Measurements from ENCODE around the gene POU2F1. TPM values are rescaled to one million over a fixed set of nuclear protein-coding genes. Genes with fewer than 3 reads are reported as not detected.

The POU2F1 gene
- total RNA-seq, 4 donors from 2014 or later, result 21.0 to 33.7 (median 21.8) TPM

DNA sequence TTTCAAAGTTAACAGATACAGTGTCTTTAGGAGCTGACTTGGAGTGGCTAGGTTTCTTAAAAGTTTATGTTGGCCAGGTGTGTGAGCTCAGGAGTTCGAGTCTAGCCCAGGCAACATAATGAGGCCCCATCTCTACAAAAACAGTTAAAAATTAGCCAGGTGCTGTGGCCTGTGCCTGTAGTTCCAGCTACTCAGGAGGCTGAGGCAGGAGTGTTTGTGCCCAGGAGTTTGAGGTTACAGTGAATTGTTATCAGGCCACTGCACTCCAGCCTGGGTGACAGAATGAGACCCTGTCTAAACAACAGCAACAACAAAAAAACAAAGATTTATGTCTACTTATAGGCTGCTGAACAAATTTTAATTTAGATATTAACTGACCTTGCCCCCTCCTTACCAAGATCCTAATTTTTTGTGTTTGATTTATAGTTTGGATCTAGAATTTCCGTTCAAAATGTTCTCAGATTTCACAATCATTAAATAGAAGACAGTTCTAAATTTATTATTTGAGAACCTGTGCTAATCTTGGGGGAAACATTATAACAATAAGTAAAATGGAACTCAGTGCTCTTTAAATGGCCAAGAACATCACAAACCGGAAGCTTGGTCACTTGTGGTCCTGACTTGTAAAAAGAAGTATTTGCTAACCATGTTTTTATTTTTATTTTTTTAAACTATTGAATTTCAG lies 67.8 kb downstream of the POU2F1 start:
- Histone ChIP-seq H3K4me1 (peaks cover 0 to 29% (median 5%) of the 10 kb centered on the region in 4 donors), H3K27ac (no peak overlapping the region), H3K36me3 (no peaks in the 10 kb centered on the region), H3K27me3 (no peaks in the 10 kb centered on the region), H3K4me3 (no peak overlapping the region), H3K9me3 (no peaks in the 10 kb centered on the region)
- TF ChIP-seq POLR2A (IDR thresholded peaks at IDR 0.05), result no peak
- TF ChIP-seq, protein P1, sequence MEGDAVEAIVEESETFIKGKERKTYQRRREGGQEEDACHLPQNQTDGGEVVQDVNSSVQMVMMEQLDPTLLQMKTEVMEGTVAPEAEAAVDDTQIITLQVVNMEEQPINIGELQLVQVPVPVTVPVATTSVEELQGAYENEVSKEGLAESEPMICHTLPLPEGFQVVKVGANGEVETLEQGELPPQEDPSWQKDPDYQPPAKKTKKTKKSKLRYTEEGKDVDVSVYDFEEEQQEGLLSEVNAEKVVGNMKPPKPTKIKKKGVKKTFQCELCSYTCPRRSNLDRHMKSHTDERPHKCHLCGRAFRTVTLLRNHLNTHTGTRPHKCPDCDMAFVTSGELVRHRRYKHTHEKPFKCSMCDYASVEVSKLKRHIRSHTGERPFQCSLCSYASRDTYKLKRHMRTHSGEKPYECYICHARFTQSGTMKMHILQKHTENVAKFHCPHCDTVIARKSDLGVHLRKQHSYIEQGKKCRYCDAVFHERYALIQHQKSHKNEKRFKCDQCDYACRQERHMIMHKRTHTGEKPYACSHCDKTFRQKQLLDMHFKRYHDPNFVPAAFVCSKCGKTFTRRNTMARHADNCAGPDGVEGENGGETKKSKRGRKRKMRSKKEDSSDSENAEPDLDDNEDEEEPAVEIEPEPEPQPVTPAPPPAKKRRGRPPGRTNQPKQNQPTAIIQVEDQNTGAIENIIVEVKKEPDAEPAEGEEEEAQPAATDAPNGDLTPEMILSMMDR (IDR thresholded peaks at IDR 0.05), result no peak
- TF ChIP-seq EP300 (IDR thresholded peaks at IDR 0.05), result no peak
- 84 to 87% methylated on average over 3 of the region's 3 CpGs for WGBS, 2 donors
- no peak for DNase-seq (ENCODE audit: low spot score in 2 of 2)

DNA sequence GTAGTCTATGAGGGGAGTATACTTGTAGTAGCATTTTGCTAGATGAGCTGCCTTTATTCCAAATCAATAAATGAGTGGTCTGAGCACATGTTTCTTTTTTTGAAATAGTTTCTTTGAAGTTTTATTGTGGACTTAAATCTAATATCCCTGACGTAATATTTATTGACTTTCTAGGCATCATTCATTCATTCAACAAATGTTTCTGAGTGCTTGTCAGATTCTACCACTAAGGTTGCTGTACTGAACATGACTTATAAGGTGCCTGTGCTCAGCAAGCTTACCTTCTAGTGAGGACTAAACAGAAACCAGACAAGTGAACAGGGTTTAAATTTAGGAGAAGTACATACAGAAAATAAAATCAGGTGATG lies 68.4 kb downstream of the POU2F1 start:
- Histone ChIP-seq H3K4me3 (no peak overlapping the region), H3K9me3 (no peaks in the 10 kb centered on the region), H3K36me3 (no peaks in the 10 kb centered on the region), H3K27me3 (no peaks in the 10 kb centered on the region), H3K27ac (no peak overlapping the region), H3K4me1 (peaks cover 0 to 29% (median 5%) of the 10 kb centered on the region in 4 donors)
- no peak for DNase-seq (ENCODE audit: low spot score in 2 of 2)
- 93 to 100% methylated on average over 1 of the region's 1 CpG for WGBS, 2 donors
- TF ChIP-seq, protein P1 (IDR thresholded peaks at IDR 0.05), result no peak
- TF ChIP-seq EP300 (IDR thresholded peaks at IDR 0.05) (no peak), POLR2A (IDR thresholded peaks at IDR 0.05) (no peak)

DNA sequence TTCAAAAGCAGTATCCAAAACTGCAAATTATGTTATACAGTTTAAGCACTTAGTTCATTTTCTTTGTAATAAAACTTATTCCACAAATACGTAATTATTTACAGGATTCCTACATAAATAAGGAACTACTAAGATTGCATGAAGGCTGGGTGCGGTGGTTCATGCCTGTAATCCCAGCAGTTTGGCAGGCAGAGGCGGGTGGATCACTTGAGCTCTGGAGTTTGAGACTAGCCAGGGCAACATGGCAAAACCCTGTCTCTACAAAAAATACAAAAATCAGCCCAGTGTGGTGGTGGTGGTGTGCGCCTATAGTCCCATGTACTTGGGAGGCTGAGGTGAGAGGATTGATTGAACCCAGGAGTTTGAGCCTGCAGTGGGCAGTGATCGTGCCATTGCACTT lies 69.3 kb downstream of the POU2F1 start:
- WGBS, 2 donors, result 91 to 95% methylated on average over 5 of the region's 5 CpGs
- H3K4me1 ChIP-seq, result peaks cover 0 to 29% (median 5%) of the 10 kb centered on the region in 4 donors
- H3K9me3 ChIP-seq, result no peaks in the 10 kb centered on the region
- no peak overlapping the region for H3K27ac ChIP-seq
- no peak overlapping the region for H3K4me3 ChIP-seq
- H3K36me3 ChIP-seq, result no peaks in the 10 kb centered on the region
- TF ChIP-seq, protein P1 (IDR thresholded peaks at IDR 0.05), result no peak
- TF ChIP-seq POLR2A (IDR thresholded peaks at IDR 0.05), result no peak
- TF ChIP-seq EP300 (IDR thresholded peaks at IDR 0.05), result no peak
- DNase-seq (ENCODE audit: low spot score in 2 of 2), result no peak
- H3K27me3 ChIP-seq, result no peaks in the 10 kb centered on the region

DNA sequence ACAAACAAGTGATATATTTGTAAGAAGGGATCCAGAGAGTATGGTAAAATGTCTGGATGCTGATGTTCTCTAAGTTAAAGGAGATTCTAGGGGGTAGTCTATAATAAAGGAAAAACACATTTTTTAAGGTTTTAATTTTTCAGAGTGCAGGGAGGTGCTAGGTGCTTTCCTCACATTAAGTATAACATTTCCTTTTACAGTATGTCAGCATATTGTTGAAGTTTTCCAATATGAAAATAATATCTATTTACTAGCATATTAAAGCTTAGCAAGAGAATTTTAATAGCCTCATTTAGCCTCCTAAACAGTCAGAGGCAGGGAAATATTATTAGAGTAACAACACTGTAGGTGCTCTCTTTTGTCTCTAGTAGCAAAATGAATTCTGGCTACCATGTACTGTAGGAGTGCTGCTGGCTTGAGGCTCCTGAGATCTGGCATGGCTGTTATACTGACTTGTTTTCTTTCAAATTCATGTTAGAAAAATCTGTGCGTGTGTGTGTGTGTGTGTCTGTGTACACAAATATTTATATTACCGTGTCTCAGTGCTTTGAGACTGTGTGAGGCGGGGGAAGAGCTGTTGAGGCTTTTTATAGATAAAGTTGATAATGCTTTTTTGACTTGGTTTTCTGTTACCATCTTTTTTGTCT lies 71.0 kb downstream of the POU2F1 start:
- no peak overlapping the region for H3K27ac ChIP-seq
- DNase-seq (ENCODE audit: low spot score in 2 of 2), result no peak
- TF ChIP-seq EP300 (IDR thresholded peaks at IDR 0.05) (no peak), POLR2A (IDR thresholded peaks at IDR 0.05) (no peak)
- TF ChIP-seq, protein P1 (IDR thresholded peaks at IDR 0.05), result no peak
- H3K9me3 ChIP-seq, result no peaks in the 10 kb centered on the region
- no peaks in the 10 kb centered on the region for H3K36me3 ChIP-seq
- H3K27me3 ChIP-seq, result no peaks in the 10 kb centered on the region
- WGBS, 2 donors, result 56 to 65% methylated on average over 3 of the region's 3 CpGs
- no peak overlapping the region for H3K4me3 ChIP-seq
- H3K4me1 ChIP-seq, result peaks cover 0 to 33% (median 6%) of the 10 kb centered on the region in 4 donors

DNA sequence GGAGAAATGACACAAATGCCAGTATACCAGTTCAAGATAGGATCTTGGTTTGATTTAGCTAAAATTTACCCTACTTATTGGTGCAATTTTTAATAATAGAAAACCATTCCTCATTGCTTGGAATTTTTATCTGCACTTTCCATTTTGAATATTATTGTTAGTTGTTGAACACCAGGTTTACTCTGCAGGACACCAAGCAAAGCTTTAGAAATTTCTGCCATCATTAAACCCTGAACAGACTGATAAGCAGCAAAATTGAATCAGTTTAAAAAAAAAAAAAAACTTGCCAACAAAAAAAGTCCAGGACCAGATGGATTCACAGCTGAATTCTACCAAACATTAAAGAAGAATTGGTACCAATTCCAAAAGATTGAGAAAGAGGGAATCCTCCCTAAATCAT lies 71.5 kb downstream of the POU2F1 start:
- DNase-seq (ENCODE audit: low spot score in 2 of 2), result no peak
- TF ChIP-seq, protein P1 (IDR thresholded peaks at IDR 0.05), result no peak
- TF ChIP-seq POLR2A (IDR thresholded peaks at IDR 0.05) (no peak), EP300 (IDR thresholded peaks at IDR 0.05) (no peak)
- H3K27me3 ChIP-seq, result no peaks in the 10 kb centered on the region
- H3K4me3 ChIP-seq, result no peak overlapping the region
- H3K9me3 ChIP-seq, result no peaks in the 10 kb centered on the region
- no peaks in the 10 kb centered on the region for H3K36me3 ChIP-seq
- H3K4me1 ChIP-seq, result peaks cover 0 to 33% (median 7%) of the 10 kb centered on the region in 4 donors
- H3K27ac ChIP-seq, result no peak overlapping the region

Measured in tibial nerve (tissue), 4 donors.